Left hindlimb (tissue), 1 donor: ENCODE measurements around the gene TTC23.
A peak's percentile ranks its signal among the peaks of the same experiment; 100 is the strongest.

ENCODE experiments used
- DNase-seq: peaks from one replicate; pipeline ENCODE4 v3.0.0-alpha.2; 2018

The TTC23 gene

DNA sequence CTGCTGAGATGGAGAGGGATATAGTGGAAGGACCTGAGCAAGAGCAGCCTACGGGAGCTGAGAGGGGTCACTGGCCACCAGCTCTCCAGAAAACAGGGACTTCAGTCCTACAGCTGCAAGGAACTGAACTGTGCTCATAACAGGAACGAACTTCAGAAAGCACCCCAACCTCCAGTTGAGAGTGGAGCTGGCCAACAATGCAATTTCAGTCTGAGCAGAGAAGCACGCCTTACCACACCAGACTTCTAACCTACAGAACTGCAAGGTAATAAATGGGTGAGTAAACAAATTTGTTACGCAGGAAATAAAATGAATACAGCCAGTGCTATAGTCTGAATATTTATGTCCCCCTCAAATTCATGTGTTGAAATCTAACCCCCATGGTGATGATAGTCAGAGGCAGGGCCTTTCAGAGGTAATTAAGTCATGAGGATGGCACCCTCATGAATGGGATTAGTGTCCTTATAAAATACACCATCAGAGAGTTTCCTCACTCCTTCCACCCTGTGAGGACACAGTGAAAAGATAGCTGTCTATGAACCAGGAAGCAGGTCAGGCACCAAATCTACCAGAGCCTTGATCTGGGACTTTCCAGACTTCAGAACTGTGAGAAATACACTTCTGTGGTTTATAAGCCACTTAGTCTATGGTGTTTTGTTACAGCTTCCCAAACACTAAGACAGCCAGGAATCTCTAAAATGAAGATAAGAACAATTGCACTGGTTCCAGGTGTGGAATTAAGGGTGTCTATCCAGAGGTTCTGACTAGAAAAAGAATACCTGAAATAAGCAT, 85.9 kb downstream of the TTC23 start:
- no peak for DNase-seq

DNA sequence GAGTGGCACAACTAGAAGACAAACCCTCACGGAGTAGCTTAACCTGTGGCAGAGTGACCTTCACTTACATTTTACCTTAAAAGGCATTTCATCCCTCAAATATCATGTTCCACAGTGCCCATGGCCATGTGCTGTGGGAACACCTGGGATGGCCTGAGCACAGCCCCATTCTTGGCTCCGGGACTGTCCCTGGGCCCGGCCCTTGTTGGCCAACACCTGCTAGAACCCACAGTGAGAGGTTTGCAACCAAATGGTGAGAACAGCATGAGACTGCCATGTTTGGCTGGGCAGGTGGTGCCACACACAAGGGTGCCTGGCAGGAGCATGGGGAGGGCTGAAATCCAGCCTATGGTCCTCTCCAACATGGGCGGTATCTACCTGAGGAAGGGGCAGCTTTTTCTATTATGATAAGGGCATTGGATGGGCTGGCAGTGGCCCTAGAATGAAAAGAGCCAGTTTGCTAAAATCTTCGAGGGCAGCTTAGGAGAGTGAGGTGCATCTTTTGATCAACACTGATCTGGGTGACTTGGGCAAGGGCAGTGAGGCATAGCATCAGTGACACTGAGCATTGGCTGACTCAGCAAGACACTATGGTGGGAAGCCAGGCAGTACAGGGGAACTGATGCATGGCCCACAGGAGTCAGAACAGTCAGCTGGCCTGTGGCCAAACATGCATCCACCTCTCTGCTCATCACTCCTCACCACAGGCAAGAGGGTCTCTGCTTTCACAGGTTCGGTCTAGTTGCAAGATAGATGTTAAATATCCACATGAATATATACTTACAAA, 90.6 kb downstream of the TTC23 start:
- no peak for DNase-seq

DNA sequence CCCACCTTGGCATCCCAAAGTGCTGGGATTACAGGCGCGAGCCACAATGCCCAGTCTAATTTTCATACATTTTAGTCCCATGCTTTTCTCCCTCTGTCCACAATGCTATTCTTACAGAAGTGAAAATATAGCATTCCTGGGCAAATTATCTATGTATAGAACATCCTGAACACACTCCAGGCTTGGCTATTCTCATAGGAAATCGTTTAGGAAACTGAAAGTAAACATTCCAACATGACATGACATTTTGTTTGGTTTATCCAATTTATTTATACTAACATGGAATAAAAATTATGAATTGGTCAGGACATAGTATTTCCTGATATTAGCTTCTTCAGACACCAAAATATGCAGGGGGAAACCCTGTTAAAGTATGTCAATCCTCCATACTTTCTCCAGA, 91.9 kb downstream of the TTC23 start:
- no peak for DNase-seq

DNA sequence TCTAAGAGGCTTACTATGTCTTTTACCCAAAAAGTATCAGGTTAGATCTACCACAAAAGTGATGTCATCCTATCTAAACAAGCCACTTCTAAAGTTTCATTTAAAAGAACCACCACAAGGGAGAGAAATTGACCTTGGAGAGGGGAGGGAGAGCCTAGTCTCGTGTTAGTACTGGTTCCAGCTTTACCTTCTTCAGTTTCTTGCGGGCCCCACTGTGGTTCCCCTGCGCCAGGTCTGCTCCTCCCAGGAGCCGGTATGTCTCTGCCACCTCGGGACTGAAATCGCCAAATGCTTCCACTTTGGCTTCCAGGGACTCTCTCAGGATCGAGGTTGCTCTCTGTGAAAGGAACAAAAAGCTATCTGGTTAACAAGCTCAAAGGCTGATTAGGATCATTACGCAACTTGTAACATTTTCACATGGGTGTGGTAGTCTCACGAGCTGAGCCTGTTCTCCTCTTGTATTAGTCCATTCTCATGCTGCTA, 93.4 kb downstream of the TTC23 start:
- no peak for DNase-seq

DNA sequence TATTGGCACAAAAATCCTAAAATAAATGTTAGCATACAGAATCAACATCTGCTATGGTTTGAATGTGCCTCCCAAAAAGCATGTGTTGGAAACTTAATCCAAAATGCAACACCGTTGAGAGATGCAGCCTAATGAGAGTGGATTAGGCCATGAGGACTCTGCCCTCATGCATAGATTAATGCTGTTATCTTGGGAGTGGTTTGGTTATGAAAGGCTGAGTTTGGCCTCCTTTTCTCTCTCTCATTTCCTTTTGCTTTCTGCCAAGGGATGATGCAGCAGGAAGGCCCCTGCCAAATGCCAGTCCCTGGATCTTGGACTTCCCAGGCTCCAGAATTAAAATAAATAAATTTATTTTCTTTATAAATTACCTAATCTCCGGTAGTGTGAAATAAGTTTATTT, 95.1 kb downstream of the TTC23 start:
- no peak for DNase-seq

DNA sequence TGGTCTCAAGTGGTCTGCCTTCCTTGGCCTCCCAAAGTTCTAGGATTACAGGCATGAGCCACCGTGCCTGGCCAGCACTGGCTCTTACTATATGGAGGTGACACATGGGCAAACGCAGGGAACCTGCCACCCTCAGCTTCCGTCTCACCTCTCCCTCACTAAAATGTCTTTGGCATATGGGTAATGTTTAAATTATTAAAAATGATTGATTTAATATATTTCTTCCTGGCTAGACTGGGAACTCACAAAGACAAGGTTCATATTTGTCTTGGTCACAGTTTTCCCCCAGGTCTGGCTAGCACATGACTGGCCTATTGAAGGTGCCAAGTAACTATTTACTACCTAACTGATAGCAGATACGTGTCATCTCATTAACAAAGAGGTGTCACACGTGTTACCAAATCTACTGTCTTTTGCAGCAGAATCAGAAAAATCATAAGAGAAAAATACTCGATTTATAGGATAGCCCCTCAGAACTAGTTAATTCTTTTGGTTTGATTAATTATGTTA, 96.3 kb downstream of the TTC23 start:
- no peak for DNase-seq

DNA sequence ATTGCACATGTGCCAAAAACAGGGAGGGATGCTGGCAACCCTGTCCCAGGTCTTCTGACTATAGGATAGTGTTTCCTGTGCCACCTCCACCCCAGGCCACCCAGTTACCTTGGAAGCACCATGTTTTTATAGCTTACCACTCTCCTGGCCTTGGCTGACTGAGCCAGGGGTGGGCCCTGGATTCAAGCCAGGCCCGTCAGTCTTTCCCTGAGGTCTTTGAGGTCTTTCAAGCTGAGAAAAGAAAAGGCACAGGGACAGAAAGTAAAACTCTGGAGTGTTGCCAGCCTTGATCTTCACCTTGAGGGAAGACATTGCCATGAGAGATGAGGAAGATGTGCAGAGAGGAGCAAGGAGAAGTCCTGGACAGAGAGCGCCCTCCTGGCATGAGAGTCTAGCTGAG, 98.2 kb downstream of the TTC23 start:
- no peak for DNase-seq

DNA sequence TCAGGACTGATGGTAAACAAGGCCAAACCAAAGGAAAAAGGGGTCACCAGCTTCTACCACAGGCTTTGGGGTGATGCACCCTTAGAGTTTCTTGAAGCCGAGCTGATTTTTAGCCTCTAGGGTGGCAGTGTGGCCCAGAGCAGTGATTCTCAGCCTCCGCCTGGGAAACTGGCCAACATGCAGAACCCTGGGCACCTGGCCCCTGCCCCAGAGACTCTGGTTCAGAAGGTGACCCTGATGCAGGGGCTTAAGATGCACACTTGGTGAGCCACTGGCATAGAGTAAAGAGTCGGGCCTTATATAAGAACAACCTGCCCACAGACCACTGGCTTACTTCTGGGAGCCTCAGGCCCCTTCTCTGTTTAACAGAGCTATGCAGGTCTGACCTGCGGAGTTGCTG, 100.0 kb downstream of the TTC23 start:
- DNase-seq, result no peak

DNA sequence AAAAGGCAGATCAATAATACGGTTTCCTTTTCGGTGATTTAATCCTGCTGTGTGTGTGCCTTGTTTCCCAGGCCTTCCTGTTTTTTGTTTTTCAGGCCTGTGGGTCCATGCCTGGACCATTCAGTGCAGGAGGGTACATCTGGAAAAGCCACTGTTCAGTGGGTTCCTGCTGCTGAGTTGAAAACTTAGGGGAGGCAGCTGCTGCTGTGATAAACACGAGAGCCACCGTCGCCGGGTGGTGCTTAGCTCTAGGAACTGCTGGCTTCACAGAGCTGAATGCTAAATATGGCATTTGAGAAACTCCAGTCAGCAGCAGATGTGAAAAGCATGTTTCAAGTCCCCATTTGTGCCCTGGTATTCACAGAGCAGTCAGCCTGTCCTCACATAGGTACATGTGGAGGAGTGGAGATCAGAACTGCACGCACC, 100.5 kb downstream of the TTC23 start:
- no peak for DNase-seq

DNA sequence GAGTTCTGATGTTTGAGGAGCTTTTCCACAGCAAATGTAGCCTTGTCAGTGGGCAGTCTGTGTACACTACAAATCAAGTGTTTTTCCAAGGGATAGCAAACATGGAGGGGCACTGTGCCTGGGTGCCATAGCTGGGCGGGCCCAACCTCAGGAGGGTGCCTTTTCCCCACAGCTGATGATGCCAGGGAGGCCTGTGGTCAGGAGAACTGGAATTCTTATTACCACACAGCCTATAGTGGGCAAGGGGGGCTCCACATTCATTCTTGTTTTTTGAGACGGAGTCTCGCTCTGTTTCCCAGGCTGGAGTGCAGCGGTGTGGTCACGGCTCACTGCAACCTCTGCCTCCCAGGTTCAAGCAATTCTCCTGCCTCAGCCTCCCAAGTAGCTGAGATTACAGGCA, 102.7 kb downstream of the TTC23 start:
- no peak for DNase-seq

DNA sequence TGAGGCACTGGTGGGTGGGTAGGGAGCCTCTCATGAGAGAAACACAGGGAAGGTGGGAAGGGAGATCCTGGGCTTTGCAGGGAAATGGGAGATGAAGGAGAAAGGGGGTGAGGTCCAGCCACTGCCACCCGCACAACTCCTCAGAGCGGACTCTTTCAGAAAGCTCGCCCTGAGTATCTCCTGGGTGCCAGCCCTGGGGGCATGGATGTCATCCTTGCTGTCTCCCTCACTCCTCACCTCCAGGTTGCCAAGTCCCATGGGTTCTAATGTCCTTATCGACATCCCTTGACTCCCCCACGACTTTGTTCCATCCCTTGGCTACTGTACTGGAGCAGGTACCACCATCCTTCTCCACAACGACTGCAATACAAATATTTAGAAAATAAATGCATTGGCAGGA, 103.6 kb downstream of the TTC23 start:
- DNase-seq, result no peak

DNA sequence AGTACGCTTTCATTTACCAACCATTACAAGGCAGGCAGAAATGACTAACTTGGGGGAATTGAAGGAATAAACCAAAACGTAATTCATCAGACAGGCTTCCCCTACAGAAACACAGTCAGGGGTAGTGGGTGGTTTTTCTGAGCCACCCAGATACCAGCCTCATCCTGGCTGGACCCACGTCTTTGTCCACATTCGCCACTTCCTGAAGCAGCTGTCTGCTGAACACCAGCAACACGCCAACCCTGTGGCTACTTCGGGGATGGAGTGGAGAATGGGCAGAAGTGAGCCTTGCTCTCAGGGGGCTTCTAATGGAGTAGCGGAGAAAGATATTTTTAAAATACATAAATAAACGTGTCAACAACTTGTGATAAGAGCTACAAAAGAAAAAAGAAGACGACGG, 104.4 kb downstream of the TTC23 start:
- no peak for DNase-seq

DNA sequence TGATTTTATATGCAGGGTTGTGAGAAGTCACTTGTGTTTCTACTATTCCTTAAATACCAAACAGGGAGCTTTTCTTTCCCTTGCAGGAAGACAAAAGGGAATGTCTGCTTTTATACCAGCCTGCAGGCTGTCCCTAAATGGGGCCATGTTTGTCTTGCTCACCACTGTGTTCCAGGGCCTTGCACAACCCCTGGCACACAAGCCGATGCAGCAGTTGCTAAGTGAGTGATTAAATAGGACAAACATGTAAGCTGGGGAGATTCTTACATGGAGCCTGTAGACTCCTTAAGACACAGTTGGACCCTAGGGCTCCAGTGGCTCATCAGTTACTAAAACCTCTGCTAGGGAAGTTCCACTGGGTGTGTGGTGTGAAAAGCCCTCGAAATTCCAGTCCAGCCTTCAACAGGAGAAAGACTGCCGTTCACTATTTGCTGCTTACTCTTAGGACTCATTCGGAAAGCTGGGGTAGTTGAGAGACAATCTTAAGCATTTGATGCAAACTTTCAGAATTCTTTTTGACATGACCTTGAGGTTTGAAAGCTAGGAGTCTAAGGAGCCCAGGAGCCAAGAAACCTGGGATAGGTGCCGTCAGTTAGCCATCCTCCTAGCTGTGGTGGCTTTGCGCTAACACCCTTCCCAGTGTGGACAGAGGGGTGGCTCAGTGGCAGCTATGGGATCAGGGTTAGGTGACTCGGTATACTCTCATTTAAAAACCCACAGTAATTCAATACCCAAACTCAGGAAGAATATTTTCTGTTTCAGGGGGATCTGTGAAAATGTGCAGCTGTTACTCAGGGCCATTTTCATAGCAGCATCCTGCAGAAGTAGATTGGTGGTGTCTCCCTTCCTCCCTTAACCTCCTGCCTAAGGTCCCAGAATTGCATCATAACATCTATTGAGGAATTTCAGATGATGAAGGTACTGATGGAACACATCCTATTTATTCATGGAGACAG, 105.4 kb downstream of the TTC23 start:
- no peak for DNase-seq

DNA sequence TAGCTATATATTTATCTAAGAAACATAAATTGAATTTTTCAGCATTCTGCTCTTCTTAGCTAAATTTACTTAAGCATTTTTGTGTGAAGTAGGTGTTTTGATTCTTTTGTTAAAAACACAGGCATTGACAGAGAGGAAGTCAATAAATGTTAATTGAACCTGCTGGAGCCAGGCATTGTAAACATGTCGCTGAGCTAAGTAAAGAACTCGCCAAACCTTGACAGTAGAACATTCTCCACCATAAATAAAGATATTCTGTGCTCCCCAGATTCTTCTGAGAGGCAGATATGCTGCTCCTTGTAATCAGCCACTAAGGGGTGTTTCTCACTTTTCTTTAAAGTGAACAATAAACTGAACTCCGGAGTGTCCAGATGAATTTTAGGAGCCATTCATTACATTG, 106.1 kb downstream of the TTC23 start:
- no peak for DNase-seq

DNA sequence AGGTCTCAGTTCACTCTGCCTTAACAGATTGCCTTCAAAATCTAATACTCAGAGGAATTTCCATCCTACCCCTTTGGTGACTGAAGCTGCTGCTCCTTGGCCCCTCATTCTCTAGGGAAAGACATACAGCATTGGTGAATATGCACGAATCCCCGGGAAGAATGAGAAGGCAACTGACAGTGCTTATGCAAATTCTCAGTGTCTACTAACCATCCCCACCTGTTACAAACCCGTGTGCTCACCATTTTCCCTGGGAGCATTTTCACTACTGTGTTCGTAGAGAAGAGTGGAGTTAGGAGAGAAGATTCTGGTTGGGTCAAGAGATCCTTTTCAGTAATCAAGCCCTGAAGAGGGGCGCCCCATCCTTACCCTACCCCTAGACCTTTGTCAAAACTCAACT, 106.8 kb downstream of the TTC23 start:
- no peak for DNase-seq

DNA sequence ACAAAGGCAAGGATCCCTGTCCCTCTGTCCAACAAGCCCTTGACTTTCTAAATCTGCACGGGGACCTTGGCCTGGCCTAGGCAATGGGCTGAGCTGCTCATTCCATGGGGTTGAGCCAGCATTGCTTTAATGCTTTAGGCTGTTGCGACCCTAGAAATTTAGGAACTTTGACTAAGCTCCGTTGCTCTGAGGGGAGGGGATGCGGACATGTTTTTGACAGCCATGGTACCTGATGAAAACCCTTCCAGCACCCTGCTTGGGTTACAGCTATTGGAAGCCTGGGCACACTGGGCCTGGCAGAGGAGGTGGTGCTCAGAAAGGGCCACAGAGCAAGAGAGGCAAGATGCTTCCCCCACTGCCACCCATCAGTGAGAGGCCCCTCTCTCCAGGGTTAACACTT, 107.4 kb downstream of the TTC23 start:
- DNase-seq, result no peak

DNA sequence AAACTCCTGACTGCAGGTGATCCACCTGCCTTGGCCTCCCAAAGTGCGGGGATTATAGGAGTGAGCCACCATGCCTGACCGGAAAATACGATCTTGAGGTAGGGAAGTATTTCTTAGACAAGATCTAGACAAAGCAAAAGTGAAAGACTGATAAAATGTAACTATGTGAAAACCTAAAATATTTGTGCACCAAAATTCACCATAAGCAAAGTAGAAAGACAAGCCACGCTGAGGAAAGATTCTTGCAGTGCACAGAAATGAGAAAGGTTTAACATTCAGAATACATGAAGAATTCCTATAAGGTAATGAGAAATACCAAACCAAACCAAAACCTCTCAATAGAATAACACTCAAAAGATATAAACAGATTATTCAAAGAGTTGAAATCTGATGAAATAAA, 108.8 kb downstream of the TTC23 start:
- DNase-seq, result no peak

DNA sequence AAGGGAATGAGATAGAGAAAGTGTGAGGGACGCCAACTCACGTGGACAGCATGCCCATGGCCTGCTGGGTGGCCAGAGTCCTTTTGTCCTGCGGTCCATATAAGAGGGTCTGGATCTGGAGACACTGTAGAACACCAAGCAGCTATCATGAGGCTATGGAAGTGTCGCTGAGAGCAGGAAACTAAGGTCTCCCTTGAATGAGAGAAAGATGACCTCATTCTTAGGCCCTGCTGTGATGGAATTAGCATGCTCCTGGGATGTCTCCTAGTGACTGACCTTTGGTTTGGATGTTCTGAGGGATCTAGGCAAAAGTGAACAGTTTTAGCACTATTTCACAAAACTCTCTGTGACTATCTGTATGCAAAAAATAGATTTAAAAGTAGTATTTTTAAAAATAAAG, 110.1 kb downstream of the TTC23 start:
- no peak for DNase-seq

DNA sequence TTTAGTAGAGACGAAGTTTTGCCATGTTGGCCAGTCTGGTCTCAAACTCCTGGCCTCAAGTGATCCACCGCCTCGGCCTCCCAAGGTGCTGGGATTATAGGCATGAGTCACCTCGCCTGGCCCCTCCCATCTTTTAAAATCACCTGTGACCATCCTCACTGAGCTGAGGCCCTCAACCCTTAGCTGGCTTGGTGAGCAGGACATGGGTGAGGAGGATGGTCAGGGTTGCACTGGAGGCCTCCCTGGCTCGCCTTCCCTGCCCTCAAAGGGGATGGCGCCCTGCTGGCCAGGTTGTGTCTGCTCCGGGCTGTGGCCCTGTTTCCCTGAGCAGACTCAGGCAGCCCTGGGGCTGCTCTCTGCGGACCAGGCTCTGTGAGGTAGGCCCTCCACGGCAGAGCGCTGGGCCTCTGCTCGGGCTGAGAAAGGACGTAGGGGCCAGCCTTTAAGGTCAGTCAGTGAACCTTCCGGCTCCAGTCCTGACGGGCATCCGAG, 110.8 kb downstream of the TTC23 start:
- DNase-seq, result no peak

DNA sequence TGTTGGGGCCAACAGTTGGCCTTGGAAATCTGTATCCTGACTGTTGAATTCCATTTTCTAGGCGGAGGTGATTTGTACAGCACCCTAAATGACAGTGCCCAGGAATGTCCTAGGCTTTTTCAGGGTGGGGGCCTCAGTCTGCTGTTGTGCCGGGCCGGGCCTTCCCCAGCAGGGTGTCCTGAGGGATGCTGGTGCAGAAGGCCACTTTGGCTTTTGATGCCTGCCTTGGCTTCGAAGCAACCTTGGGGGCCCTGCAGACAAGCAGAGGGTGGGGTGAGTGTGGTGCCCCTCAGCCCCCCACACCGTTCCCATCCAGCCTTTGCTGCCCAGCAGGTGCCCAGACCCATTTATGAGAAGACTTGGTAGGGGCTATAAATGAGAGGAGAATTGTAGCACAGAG, 111.5 kb downstream of the TTC23 start:
- DNase-seq, result no peak

DNA sequence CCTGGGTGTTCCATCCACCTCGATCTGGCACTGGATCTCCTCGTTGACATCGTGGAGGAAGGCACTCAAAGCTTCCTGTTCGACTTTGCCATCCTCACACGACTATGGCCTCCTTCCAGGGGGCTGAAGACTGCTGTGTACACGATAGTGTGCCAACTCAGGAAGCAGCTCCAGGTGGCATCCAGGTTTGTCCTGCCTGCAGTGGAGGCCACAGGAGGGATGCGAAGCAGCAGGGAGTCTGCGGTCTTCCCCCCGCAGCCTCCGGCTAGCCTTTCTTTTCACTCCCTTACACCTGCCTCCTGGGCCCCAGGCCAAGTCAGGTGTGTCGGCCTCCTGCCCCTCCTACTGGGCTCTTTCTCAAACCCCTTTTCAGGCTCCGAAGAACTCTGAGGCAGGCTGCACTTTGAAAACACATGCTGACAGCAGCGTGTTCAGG, 112.3 kb downstream of the TTC23 start:
- DNase-seq, result no peak

DNA sequence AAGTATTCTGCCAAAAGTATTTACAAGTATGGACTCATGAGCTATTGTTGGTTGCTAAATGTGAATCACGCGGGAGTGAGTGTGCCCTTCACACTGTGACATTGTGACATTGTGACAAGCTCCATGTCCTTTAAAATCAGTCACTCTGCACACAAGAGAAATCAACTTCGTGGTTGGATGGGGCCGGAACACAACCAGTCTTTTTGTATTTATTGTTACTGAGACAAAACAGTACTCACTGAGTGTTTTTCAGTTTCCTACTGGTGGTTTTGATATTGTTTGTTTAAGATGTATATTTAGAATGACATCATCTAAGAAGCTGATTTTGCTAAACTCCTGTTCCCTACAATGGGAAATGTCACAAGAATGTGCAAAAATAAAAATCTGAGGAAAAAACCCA, 114.2 kb downstream of the TTC23 start:
- DNase-seq, result peak; percentile 16
